Germinal center (tissue), 1 donor: Measurements from ENCODE around the gene GJC1.
A peak's percentile ranks its signal among the peaks of the same experiment; 100 is the strongest.

Experiments used
- DNase-seq: peaks from one replicate; pipeline ENCODE4 v3.0.0; 2012; ENCODE audit warnings: mixed read lengths, low spot score

The GJC1 gene

GRCh38 chr17:44801880-44802279 is 28.2 kb downstream of the GJC1 start:
- DNase-seq = no peak

- DNase-seq = no peak
These were observed 31.7 kb downstream of the GJC1 start for GRCh38 chr17:44798356-44798755.

GRCh38 chr17:44797802-44798201 is 32.3 kb downstream of the GJC1 start:
- no peak for DNase-seq

GRCh38 chr17:44796731-44797130 is 33.4 kb downstream of the GJC1 start:
- no peak for DNase-seq

- no peak for DNase-seq
These were observed 34.2 kb downstream of the GJC1 start for GRCh38 chr17:44795928-44796327.

GRCh38 chr17:44795421-44795820 is 34.7 kb downstream of the GJC1 start:
- DNase-seq = no peak

GRCh38 chr17:44794851-44795413 is 35.2 kb downstream of the GJC1 start:
- no peak for DNase-seq

GRCh38 chr17:44793885-44794842 is 35.9 kb downstream of the GJC1 start:
- DNase-seq = no peak

GRCh38 chr17:44792276-44792675 is 37.8 kb downstream of the GJC1 start:
- no peak for DNase-seq

- no peak for DNase-seq
These were observed 41.9 kb downstream of the GJC1 start for GRCh38 chr17:44788139-44788538.

GRCh38 chr17:44787271-44787940 is 42.7 kb downstream of the GJC1 start:
- DNase-seq = no peak

- no peak for DNase-seq
These were observed 43.5 kb downstream of the GJC1 start for GRCh38 chr17:44786551-44787081.

- DNase-seq = no peak
These were observed 44.2 kb downstream of the GJC1 start for GRCh38 chr17:44785921-44786320.

- no peak for DNase-seq
These were observed 47.7 kb downstream of the GJC1 start for GRCh38 chr17:44782326-44782850.

GRCh38 chr17:44781551-44782325 is 48.3 kb downstream of the GJC1 start:
- no peak for DNase-seq

GRCh38 chr17:44780845-44781480 is 49.1 kb downstream of the GJC1 start:
- no peak for DNase-seq

- no peak for DNase-seq
These were observed 49.9 kb downstream of the GJC1 start for GRCh38 chr17:44780161-44780560.

GRCh38 chr17:44779211-44780025 is 50.7 kb downstream of the GJC1 start:
- peak; percentile 82 for DNase-seq

GRCh38 chr17:44778656-44779210 is 51.4 kb downstream of the GJC1 start:
- no peak for DNase-seq
